Parathyroid adenoma (tissue), 2 donors: ENCODE measurements around the gene SBF1.

ENCODE experiments used
- H2AFZ ChIP-seq: fragments of 300-600 bp; sonication (generic); one replicate; pipeline ENCODE4 v1.7.0; 2017; ENCODE audit warnings: antibody characterized with exemption, mild to moderate bottlenecking
- H3K27ac ChIP-seq: fragments of 300-600 bp; sonication (generic); one replicate; pipeline ENCODE4 v1.7.0; 2017
- H3K27me3 ChIP-seq: fragments of 300-600 bp; sonication (generic); one replicate; pipeline ENCODE4 v1.7.0; 2017; ENCODE audit warnings: low read length; ENCODE audit not compliant: control insufficient read depth, insufficient read depth
- H3K36me3 ChIP-seq: fragments of 300-600 bp; sonication (generic); one replicate; pipeline ENCODE4 v1.7.0; 2017; ENCODE audit warnings: low read length; ENCODE audit not compliant: control insufficient read depth, insufficient read depth
- H3K4me1 ChIP-seq: fragments of 300-600 bp; sonication (generic); one replicate; pipeline ENCODE4 v1.7.0; 2017; ENCODE audit warnings: control low read depth
- H3K4me2 ChIP-seq: fragments of 300-600 bp; sonication (generic); one replicate; pipeline ENCODE4 v1.7.0; 2017; ENCODE audit warnings: low read length
- H3K4me3 ChIP-seq: fragments of 300-600 bp; sonication (generic); one replicate; pipeline ENCODE4 v1.7.0; 2017; ENCODE audit warnings: low read depth, low read length
- H3K79me2 ChIP-seq: fragments of 300-600 bp; sonication (generic); one replicate; pipeline ENCODE4 v1.7.0; 2017; ENCODE audit warnings: control low read depth
- H3K9ac ChIP-seq: fragments of 300-600 bp; sonication (generic); one replicate; pipeline ENCODE4 v1.7.0; 2017; ENCODE audit warnings: mild to moderate bottlenecking
- H3K9me3 ChIP-seq: fragments of 300-600 bp; sonication (generic); one replicate; pipeline ENCODE4 v1.7.0; 2017; ENCODE audit warnings: low read length; ENCODE audit not compliant: control insufficient read depth
- TF ChIP-seq, protein P1 (sequence below): fragments of 300-600 bp; sonication (generic); IDR thresholded peaks from one replicate; pipeline ENCODE4 v1.7.0; 2017; ENCODE audit warnings: antibody characterized with exemption, mild to moderate bottlenecking
- donor health status: primary hyperparathyroidism.

SBF1 gene

DNA sequence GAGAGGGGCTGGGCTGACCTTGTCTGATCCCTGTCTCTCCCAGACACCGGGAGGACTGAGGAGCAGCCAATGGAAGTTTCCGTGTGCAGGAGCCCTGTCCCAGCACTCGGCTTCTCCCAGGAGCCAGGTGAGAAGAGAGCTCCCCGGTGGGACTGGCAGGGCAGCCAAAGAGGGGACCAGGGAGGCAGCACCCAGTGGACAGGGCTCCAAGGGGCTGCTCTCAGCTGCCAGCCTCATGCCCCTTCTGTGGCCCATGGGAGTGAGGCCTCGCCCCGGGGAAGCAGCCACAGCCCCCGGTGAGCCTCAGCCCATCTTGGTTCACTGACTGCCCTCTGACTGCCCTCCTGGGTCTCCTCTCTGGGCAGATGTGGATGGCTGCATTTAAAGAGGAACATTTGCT, 43.8 kb upstream of the SBF1 start:
- no peak overlapping the region for H3K9ac ChIP-seq
- no peaks in the 10 kb centered on the region for H3K36me3 ChIP-seq
- peaks cover 25% of the 10 kb centered on the region for H3K79me2 ChIP-seq
- no peaks in the 10 kb centered on the region for H3K4me1 ChIP-seq
- TF ChIP-seq, protein P1, sequence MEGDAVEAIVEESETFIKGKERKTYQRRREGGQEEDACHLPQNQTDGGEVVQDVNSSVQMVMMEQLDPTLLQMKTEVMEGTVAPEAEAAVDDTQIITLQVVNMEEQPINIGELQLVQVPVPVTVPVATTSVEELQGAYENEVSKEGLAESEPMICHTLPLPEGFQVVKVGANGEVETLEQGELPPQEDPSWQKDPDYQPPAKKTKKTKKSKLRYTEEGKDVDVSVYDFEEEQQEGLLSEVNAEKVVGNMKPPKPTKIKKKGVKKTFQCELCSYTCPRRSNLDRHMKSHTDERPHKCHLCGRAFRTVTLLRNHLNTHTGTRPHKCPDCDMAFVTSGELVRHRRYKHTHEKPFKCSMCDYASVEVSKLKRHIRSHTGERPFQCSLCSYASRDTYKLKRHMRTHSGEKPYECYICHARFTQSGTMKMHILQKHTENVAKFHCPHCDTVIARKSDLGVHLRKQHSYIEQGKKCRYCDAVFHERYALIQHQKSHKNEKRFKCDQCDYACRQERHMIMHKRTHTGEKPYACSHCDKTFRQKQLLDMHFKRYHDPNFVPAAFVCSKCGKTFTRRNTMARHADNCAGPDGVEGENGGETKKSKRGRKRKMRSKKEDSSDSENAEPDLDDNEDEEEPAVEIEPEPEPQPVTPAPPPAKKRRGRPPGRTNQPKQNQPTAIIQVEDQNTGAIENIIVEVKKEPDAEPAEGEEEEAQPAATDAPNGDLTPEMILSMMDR, result no peak
- no peak overlapping the region for H3K27ac ChIP-seq
- no peak overlapping the region for H3K4me3 ChIP-seq
- H3K4me2 ChIP-seq, result no peak overlapping the region
- no peaks in the 10 kb centered on the region for H3K27me3 ChIP-seq
- no peaks in the 10 kb centered on the region for H3K9me3 ChIP-seq
- H2AFZ ChIP-seq, result no peak overlapping the region

DNA sequence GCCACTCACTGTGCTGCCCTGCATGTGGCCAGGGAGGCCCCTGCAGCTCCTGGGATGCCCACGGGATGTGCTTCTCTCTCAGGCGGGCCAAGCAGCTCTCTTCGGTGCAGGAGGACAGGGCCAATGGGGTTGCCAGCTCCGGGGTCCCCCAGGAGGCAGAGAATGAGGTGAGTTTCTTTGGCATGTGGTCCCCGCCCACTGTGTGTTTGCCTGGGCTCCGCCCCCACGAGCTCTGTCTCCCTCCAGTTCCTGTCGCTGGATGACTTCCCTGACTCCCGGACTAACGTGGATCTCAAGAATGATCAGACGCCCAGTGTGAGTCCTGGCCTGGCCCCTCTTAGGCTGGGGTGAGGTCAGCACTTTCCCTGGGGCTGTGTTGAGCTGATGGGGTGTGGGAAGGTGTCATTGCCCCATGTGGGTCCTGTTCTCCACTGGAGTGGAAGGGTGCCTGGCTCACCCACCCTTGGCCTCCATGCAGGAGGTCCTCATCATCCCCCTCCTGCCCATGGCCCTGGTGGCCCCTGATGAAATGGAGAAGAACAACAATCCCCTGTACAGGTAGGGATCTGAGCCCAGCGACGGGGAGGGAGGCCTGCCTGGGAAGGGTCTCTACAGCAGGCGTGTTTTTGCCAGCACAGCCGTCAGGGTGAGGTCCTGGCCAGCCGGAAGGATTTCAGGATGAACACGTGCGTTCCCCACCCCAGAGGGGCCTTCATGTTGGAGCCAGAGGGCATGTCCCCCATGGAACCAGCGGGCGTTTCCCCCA, 42.8 kb upstream of the SBF1 start:
- H3K36me3 ChIP-seq, result no peaks in the 10 kb centered on the region

DNA sequence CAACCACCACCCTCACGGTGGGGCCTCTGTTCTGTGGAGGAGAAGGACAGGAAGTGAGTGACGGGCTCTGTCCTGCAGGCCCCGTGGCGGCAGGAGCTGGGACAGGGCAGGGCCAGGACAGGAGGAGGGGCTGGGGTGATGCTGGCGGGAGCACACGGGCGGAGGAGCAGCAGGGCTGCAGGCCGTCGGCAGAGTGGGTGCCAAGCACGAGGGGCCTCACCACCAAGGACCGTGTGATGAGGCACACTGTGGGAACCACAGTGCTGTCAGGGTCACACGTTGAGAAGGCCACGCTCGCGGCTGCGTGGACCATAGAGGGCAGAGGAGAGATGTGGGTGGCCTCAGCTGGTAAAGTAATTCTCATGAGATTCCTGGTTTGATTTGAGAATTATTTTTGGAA, 42.1 kb upstream of the SBF1 start:
- H3K4me2 ChIP-seq, result no peak overlapping the region

More for the DNA sequence above, 42.8 kb upstream of the SBF1 start:
- TF ChIP-seq, protein P1, result no peak
- Histone ChIP-seq H3K9me3 (no peaks in the 10 kb centered on the region), H3K27me3 (no peaks in the 10 kb centered on the region), H3K79me2 (peaks cover 34% of the 10 kb centered on the region), H3K27ac (no peak overlapping the region), H3K4me3 (no peak overlapping the region), H3K4me2 (no peak overlapping the region), H3K9ac (no peak overlapping the region), H3K4me1 (no peaks in the 10 kb centered on the region), H2AFZ (no peak overlapping the region)

DNA sequence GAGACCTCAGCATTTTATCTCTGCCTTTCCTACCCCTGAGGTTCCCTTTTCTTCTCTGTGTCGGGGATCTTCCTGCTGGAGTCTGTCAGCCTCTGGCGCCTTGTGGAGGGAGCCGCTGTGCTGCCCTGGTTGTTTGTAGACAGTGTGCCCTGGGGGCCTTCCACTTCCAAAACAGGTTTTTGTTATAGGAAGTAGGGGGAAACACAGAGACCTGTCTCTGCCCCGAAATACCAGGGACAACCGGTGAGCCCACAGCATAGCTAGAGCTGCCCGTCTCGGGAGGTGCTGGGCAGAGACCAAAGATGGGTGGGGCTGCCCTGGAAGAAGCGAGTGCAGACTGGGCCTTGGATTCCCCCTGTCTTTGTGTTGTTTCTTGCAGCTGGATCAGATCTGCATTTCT, 41.2 kb upstream of the SBF1 start:
- Histone ChIP-seq H3K4me1 (no peaks in the 10 kb centered on the region), H3K4me2 (no peak overlapping the region), H2AFZ (no peak overlapping the region), H3K9me3 (no peaks in the 10 kb centered on the region), H3K36me3 (no peaks in the 10 kb centered on the region), H3K9ac (no peak overlapping the region), H3K27ac (no peak overlapping the region), H3K79me2 (peaks cover 41% of the 10 kb centered on the region), H3K4me3 (no peak overlapping the region), H3K27me3 (no peaks in the 10 kb centered on the region)
- TF ChIP-seq, protein P1, result no peak

More for the DNA sequence above, 42.1 kb upstream of the SBF1 start:
- H3K79me2 ChIP-seq, result peaks cover 40% of the 10 kb centered on the region
- TF ChIP-seq, protein P1, result no peak
- no peak overlapping the region for H2AFZ ChIP-seq
- no peak overlapping the region for H3K9ac ChIP-seq
- no peaks in the 10 kb centered on the region for H3K27me3 ChIP-seq
- no peaks in the 10 kb centered on the region for H3K36me3 ChIP-seq
- no peak overlapping the region for H3K27ac ChIP-seq
- H3K4me3 ChIP-seq, result no peak overlapping the region
- H3K9me3 ChIP-seq, result no peaks in the 10 kb centered on the region
- no peaks in the 10 kb centered on the region for H3K4me1 ChIP-seq

DNA sequence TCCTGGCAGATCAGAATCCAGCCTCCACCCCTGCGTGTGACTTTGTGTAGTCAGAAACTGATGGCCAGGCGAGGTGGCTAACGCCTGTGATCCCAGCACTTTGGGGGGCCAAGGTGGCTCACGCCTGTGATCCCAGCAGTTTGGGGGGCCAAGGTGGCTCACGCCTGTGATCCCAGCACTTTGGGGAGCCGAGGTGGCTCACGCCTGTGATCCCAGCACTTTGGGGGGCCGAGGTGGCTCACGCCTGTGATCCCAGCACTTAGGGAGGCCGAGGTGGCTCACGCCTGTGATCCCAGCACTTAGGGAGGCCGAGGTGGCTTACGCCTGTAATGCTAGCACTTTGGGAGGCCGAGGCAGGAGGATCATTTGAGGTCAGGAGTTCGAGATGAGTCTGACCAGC, 38.3 kb upstream of the SBF1 start:
- Histone ChIP-seq H3K27me3 (no peaks in the 10 kb centered on the region), H3K27ac (no peak overlapping the region), H3K4me1 (no peaks in the 10 kb centered on the region), H3K79me2 (peaks cover 41% of the 10 kb centered on the region), H3K9me3 (no peaks in the 10 kb centered on the region), H3K4me2 (no peak overlapping the region), H2AFZ (no peak overlapping the region), H3K36me3 (no peaks in the 10 kb centered on the region), H3K9ac (no peak overlapping the region), H3K4me3 (no peak overlapping the region)
- TF ChIP-seq, protein P1, result no peak
